Cardiac muscle cell (in vitro differentiated cells and primary cell): ENCODE data around the gene HHAT. TPM values are rescaled to one million over a fixed set of nuclear protein-coding genes. Genes with fewer than 3 reads are reported as not detected.

Experiments
- DNase-seq, 2 donors: peaks; one replicate each; pipeline versions ENCODE4 v3.0.0 to v3.0.0-alpha.2; 2010 to 2017; ENCODE audit warnings: low read depth in 1 of 2, low spot score in 1 of 2
- H3K27ac ChIP-seq: fragments of 200-600 bp; sonication (generic); 2 replicates; pipeline ENCODE4 v1.5.1; 2016
- H3K27me3 ChIP-seq: fragments of 200-600 bp; sonication (generic); 2 replicates; pipeline ENCODE4 v1.6.0; 2016; ENCODE audit warnings: control low read depth
- H3K36me3 ChIP-seq: fragments of 200-600 bp; sonication (generic); 2 replicates; pipeline ENCODE4 v1.5.1; 2016; ENCODE audit warnings: control low read depth
- H3K4me1 ChIP-seq: fragments of 200-600 bp; sonication (generic); 2 replicates; pipeline ENCODE4 v1.8.1; 2017; ENCODE audit warnings: low read depth, mild to moderate bottlenecking, mixed run types
- H3K4me3 ChIP-seq: fragments of 200-600 bp; sonication (generic); 2 replicates; pipeline ENCODE4 v1.5.1; 2016; ENCODE audit warnings: mild to moderate bottlenecking
- H3K9me3 ChIP-seq: fragments of 200-600 bp; sonication (generic); 2 replicates; pipeline ENCODE4 v1.5.1; 2017; ENCODE audit warnings: low read depth, mild to moderate bottlenecking, control low read depth
- polyA plus RNA-seq: library from polyadenylated mRNA; unstranded; fragments of >200 nt; fragmentation: Nextera tagmentation; extraction: Ambion mirVana; gene quantifications from 2 replicates; pipeline ENCODE4 v1.2.1, GENCODE V29; 2016
- total RNA-seq: library from RNA; depleted of rRNA; stranded (reverse); fragments of >200 nt; gene quantifications from 2 replicates; pipeline ENCODE4 v1.2.3, GENCODE V29; 2016
- TF ChIP-seq, protein P1 (sequence below): IDR thresholded peaks from 2 replicates; pipeline ENCODE4 v1.5.1; 2012; ENCODE audit warnings: low read depth, mild to moderate bottlenecking, low read length

The HHAT gene
- total and polyA plus RNA-seq, 2 experiments from 2014 or later, result 3.6 to 8.4 TPM

DNA sequence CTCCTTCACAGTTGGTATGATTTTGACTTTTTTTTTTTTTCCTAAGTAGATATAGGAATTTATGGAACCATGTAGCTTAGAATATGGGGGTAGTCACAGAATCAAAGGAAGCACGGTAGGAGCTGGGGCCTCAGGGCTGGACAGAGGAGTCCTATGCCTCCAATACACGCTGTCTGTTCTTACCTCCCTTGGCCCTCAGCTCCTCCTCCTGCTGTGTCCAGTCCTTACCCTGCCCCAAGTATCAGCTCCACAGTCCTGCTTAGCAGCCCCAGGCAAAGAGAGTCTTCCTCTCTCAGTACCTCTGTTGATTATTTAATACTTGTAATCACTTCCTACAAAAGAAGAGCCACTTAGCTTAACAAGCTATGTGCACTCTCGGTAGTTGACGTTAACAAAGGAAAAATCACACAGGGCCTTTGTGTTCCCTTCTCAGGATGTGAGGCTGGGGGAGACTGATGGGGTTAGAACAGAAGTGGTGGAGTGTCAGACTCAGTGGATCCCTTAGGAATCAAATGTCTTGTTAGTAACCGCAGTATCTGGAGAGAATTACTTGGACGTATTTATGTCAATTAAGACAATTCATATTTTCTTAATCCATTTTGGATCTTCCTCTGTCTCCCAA, 292.3 kb downstream of the HHAT start:
- DNase-seq, result no peak

DNA sequence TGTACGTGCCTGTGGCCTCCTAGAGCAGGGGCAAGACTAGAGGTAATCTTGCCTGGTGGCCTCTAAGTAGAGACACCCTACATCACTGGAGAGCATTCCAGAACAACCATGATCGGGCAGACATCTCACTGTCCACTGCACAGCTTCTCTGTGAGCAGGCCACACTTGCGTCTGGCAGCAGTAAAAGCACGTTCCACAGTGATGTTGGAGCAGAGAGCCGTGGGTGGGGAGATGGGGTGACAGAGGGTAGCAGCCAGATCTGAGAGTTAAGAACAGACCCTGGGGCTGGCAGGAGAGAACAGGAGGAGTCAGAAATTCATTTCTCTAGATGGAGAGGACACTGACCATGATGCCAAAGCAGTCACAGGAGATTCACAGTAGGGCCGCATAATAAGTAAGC, 293.0 kb downstream of the HHAT start:
- Histone ChIP-seq H3K9me3 (no peaks in the 10 kb centered on the region), H3K4me3 (no peak overlapping the region), H3K4me1 (peaks cover 7% of the 10 kb centered on the region), H3K27me3 (no peaks in the 10 kb centered on the region), H3K36me3 (no peaks in the 10 kb centered on the region), H3K27ac (no peak overlapping the region)
- no peak for DNase-seq
- TF ChIP-seq, protein P1, sequence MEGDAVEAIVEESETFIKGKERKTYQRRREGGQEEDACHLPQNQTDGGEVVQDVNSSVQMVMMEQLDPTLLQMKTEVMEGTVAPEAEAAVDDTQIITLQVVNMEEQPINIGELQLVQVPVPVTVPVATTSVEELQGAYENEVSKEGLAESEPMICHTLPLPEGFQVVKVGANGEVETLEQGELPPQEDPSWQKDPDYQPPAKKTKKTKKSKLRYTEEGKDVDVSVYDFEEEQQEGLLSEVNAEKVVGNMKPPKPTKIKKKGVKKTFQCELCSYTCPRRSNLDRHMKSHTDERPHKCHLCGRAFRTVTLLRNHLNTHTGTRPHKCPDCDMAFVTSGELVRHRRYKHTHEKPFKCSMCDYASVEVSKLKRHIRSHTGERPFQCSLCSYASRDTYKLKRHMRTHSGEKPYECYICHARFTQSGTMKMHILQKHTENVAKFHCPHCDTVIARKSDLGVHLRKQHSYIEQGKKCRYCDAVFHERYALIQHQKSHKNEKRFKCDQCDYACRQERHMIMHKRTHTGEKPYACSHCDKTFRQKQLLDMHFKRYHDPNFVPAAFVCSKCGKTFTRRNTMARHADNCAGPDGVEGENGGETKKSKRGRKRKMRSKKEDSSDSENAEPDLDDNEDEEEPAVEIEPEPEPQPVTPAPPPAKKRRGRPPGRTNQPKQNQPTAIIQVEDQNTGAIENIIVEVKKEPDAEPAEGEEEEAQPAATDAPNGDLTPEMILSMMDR, result no peak

More for the DNA sequence above, 292.3 kb downstream of the HHAT start:
- Histone ChIP-seq H3K4me1 (peaks cover 7% of the 10 kb centered on the region), H3K27ac (no peak overlapping the region), H3K4me3 (no peak overlapping the region), H3K36me3 (no peaks in the 10 kb centered on the region), H3K27me3 (no peaks in the 10 kb centered on the region), H3K9me3 (no peaks in the 10 kb centered on the region)
- TF ChIP-seq, protein P1, result no peak

DNA sequence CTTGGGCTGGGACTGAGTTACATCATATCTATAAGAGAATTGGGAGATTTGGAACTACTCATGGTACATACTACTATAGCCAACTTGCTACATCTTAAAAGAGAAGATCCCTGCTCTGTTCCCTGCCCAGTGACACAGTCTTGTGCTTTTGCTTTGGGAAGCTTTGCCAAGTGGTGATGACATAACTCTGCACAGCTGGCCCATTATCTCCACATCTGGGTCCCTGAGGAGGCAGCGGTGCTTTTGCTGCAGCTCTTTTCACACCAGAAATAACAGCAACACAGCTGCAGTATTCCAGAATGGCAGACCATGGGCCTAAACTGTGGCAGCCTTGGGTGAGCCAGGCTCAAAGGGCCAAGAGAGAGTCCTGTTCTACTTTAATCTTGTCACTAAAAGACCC, 296.0 kb downstream of the HHAT start:
- H3K27me3 ChIP-seq, result no peaks in the 10 kb centered on the region
- TF ChIP-seq, protein P1, result no peak

DNA sequence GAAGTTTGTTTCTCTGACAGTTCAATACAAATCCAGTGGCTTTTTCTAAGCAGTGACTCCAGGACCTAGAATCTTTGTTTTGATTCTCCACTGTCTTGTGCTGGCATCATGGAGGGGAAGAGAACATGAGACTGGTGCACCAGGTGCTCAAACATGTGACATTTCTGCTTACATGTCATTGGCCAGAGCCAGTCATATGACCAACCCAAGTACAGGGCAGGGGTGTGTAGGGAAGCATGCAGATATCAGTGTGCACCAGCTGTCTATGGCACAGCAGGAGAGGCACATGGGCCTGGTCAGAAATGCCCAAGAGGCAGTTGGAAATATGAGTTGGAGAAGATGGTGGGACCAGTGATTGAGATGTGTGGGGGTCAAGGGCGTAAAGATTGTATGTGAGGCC, 297.0 kb downstream of the HHAT start:
- H3K27ac ChIP-seq, result no peak overlapping the region
- peaks cover 10% of the 10 kb centered on the region for H3K4me1 ChIP-seq
- no peak for DNase-seq
- no peaks in the 10 kb centered on the region for H3K36me3 ChIP-seq
- TF ChIP-seq, protein P1, result no peak
- H3K4me3 ChIP-seq, result no peak overlapping the region
- no peaks in the 10 kb centered on the region for H3K27me3 ChIP-seq
- no peaks in the 10 kb centered on the region for H3K9me3 ChIP-seq

More for the DNA sequence above, 296.0 kb downstream of the HHAT start:
- no peak for DNase-seq
- H3K4me3 ChIP-seq, result no peak overlapping the region
- no peaks in the 10 kb centered on the region for H3K9me3 ChIP-seq
- H3K36me3 ChIP-seq, result no peaks in the 10 kb centered on the region
- peaks cover 7% of the 10 kb centered on the region for H3K4me1 ChIP-seq
- H3K27ac ChIP-seq, result no peak overlapping the region

DNA sequence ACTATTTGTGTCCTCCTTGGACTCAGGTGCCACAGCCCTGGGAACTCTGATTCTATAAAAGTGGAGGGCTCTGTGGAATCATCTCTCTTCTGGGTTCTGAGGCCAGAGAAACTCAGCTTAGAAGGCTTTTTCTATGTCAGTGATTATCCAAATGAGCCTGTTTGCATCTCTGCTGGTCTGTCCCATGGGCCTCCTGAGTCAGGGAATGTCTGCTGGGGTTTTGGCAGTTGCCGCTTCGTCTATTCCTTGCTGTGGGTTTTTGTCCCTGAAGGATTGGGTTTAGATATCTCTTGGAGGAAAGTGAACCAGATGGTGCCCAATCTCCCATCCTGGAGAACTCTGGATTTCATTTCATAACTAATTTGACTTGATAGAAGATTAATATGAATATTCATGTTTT, 297.6 kb downstream of the HHAT start:
- peaks cover 10% of the 10 kb centered on the region for H3K4me1 ChIP-seq
- H3K9me3 ChIP-seq, result no peaks in the 10 kb centered on the region
- no peaks in the 10 kb centered on the region for H3K36me3 ChIP-seq
- no peak overlapping the region for H3K27ac ChIP-seq
- H3K27me3 ChIP-seq, result no peaks in the 10 kb centered on the region
- TF ChIP-seq, protein P1, result no peak
- no peak overlapping the region for H3K4me3 ChIP-seq
- DNase-seq, result no peak
